Sigmoid colon (tissue), 7 donors: ENCODE measurements around the gene CLIC3. TPM values are rescaled to one million over a fixed set of nuclear protein-coding genes. Genes with fewer than 3 reads are reported as not detected.
A peak's percentile ranks its signal among the peaks of the same experiment; 100 is the strongest.

Experiments used
- DNase-seq: peaks from one replicate; pipeline ENCODE4 v3.0.0-alpha.2; 2019
- H3K27ac ChIP-seq, 4 donors: fragments of 200-600 bp; sonication (generic); one replicate each; pipeline ENCODE4 v1.5.1; 2016 to 2019; ENCODE audit warnings: mild to moderate bottlenecking in 1 of 4
- H3K27me3 ChIP-seq, 3 donors: fragments of 200-600 bp; sonication (generic); one replicate each; pipeline ENCODE4 v1.5.1; 2019; ENCODE audit warnings: mild to moderate bottlenecking in 1 of 3
- H3K36me3 ChIP-seq, 4 donors: fragments of 200-600 bp; sonication (generic); one replicate each; pipeline ENCODE4 v1.5.1; 2016 to 2019
- H3K4me1 ChIP-seq, 4 donors: fragments of 200-600 bp; sonication (generic); one replicate each; pipeline ENCODE4 v1.5.1; 2017 to 2019
- H3K4me3 ChIP-seq, 4 donors: fragments of 200-600 bp; sonication (generic); one replicate each; pipeline ENCODE4 v1.5.1; 2017 to 2019; ENCODE audit warnings: mild to moderate bottlenecking in 2 of 4, moderate library complexity in 1 of 4
- H3K9me3 ChIP-seq, 4 donors: fragments of 200-600 bp in 3 of 4; sonication (generic) in 3 of 4; one replicate each; pipeline versions ENCODE4 v1.5.1 to v1.6.1; 2013 to 2019
- CTCF ChIP-seq, 4 experiments: fragments of 450-650 bp in 3 of 4; fragments of 200-600 bp in 1 of 4; IDR thresholded peaks; one replicate each; pipeline ENCODE4 v1.5.1; 2016 to 2019; ENCODE audit warnings: antibody characterized with exemption in 4 of 4, mild to moderate bottlenecking in 3 of 4, moderate library complexity in 2 of 4
- EP300 ChIP-seq, 4 donors: sonication (generic); formaldehyde crosslinking; IDR thresholded peaks; one replicate each; pipeline ENCODE4 v1.6.1; 2017; ENCODE audit warnings: antibody characterized with exemption in 4 of 4
- POLR2A ChIP-seq, 2 donors: fragments of 450-650 bp; IDR thresholded peaks; one replicate each; pipeline ENCODE4 v1.6.1; 2016; ENCODE audit warnings: antibody characterized with exemption in 2 of 2, mild to moderate bottlenecking in 2 of 2, moderate library complexity in 2 of 2
- POLR2AphosphoS5 ChIP-seq, 4 donors: sonication (generic); formaldehyde crosslinking; IDR thresholded peaks; one replicate each; pipeline ENCODE4 v1.6.1; 2017; ENCODE audit warnings: antibody characterized with exemption in 4 of 4
- WGBS, 2 donors: extraction: QIAGEN DNeasy Blood & Tissue Kit; methylation state at CpG; one replicate each; pipeline ENCODE4 v1.1.7; 2013; 5-methylcytosine and 5-hydroxymethylcytosine counted together
- intact Hi-C: fragments of 100-400 bp; cut with DNase I; formaldehyde crosslinking; loops from one replicate; pipeline ENCODE4 v1.15.1; 2023
- polyA plus RNA-seq, 3 donors: library from polyadenylated mRNA; stranded (reverse); fragments of 200-250 nt; gene quantifications; one replicate each; pipeline ENCODE4 v1.2.3, GENCODE V29; 2013
- total RNA-seq, 4 donors: library from RNA; depleted of rRNA; stranded (reverse); fragments of >200 nt; gene quantifications; one replicate each; pipeline ENCODE4 v1.1.0, GENCODE V29; 2016
- donor health status: healthy with polysubstance abuse.
- donor health status: Bipolar disorder and iron deficiency.
- donor health status: healthy.

Gene CLIC3
- total and polyA plus RNA-seq, 7 donors = 1.4 to 4.7 TPM; not detected in 5

GRCh38 chr9:137044037-137044436, 47.7 kb upstream of the CLIC3 start:
- peak overlapping the region; percentile 28 to 72 (median 47) for H3K27ac ChIP-seq
- H3K36me3 ChIP-seq = peaks cover 0 to 21% (median 13%) of the 10 kb centered on the region in 4 donors
- peaks cover 0 to 37% (median 34%) of the 10 kb centered on the region in 4 donors for H3K4me1 ChIP-seq
- H3K27me3 ChIP-seq = peaks cover 15 to 23% (median 21%) of the 10 kb centered on the region in 3 donors
- peak overlapping the region in 2 of 4 donors; percentile 10 to 62 for H3K4me3 ChIP-seq
- no peaks in the 10 kb centered on the region for H3K9me3 ChIP-seq
- 15 to 57% methylated on average over 12 of the region's 12 CpGs for WGBS, 2 donors
- intact Hi-C loops = no loop called here
- no peak for DNase-seq
- TF ChIP-seq POLR2A (IDR thresholded peaks at IDR 0.05) (no peak), CTCF (IDR thresholded peaks at IDR 0.05) (no peak), POLR2AphosphoS5 (IDR thresholded peaks at IDR 0.05) (no peak), EP300 (IDR thresholded peaks at IDR 0.05) (no peak)

- DNase-seq = no peak
- peaks cover 0 to 31% (median 28%) of the 10 kb centered on the region in 4 donors for H3K4me1 ChIP-seq
- WGBS, 2 donors = 80 to 83% methylated on average over 36 of the region's 36 CpGs
- peaks cover 6 to 13% (median 11%) of the 10 kb centered on the region in 3 donors for H3K27me3 ChIP-seq
- H3K27ac ChIP-seq = peak overlapping the region; percentile 28 to 72 (median 47)
- H3K4me3 ChIP-seq = peak overlapping the region in 1 of 4 donors; percentile 2
- no peaks in the 10 kb centered on the region for H3K9me3 ChIP-seq
- TF ChIP-seq POLR2A (IDR thresholded peaks at IDR 0.05) = no peak
- no peak for TF ChIP-seq CTCF (IDR thresholded peaks at IDR 0.05)
- TF ChIP-seq POLR2AphosphoS5 (IDR thresholded peaks at IDR 0.05) = peak in 1 of 4 donors; percentile 8
- intact Hi-C loops = no loop called here
- peaks cover 0 to 26% (median 16%) of the 10 kb centered on the region in 4 donors for H3K36me3 ChIP-seq
Measured at GRCh38 chr9:137042751-137043727, 46.7 kb upstream of the CLIC3 start.

GRCh38 chr9:137041124-137041523, 44.8 kb upstream of the CLIC3 start:
- no peaks in the 10 kb centered on the region for H3K27me3 ChIP-seq
- H3K4me1 ChIP-seq = peaks cover 0 to 23% (median 21%) of the 10 kb centered on the region in 4 donors
- H3K27ac ChIP-seq = peak overlapping the region in 2 of 4 donors; percentile 14 to 27
- no peaks in the 10 kb centered on the region for H3K9me3 ChIP-seq
- 72 to 75% methylated on average over 16 of the region's 16 CpGs for WGBS, 2 donors
- TF ChIP-seq EP300 (IDR thresholded peaks at IDR 0.05) (no peak), CTCF (IDR thresholded peaks at IDR 0.05) (no peak), POLR2AphosphoS5 (IDR thresholded peaks at IDR 0.05) (no peak), POLR2A (IDR thresholded peaks at IDR 0.05) (no peak)
- H3K36me3 ChIP-seq = peaks cover 0 to 26% (median 16%) of the 10 kb centered on the region in 4 donors
- H3K4me3 ChIP-seq = no peak overlapping the region
- DNase-seq = no peak
- intact Hi-C loops = no loop called here

- Histone ChIP-seq H3K27me3 (no peaks in the 10 kb centered on the region), H3K36me3 (peaks cover 0 to 26% (median 16%) of the 10 kb centered on the region in 4 donors), H3K27ac (peak overlapping the region in 2 of 4 donors; percentile 14), H3K9me3 (no peaks in the 10 kb centered on the region), H3K4me1 (peaks cover 0 to 22% (median 19%) of the 10 kb centered on the region in 4 donors), H3K4me3 (no peak overlapping the region)
- no peak for TF ChIP-seq POLR2A (IDR thresholded peaks at IDR 0.05)
- TF ChIP-seq CTCF (IDR thresholded peaks at IDR 0.05) = no peak
- no peak for TF ChIP-seq POLR2AphosphoS5 (IDR thresholded peaks at IDR 0.05)
- TF ChIP-seq EP300 (IDR thresholded peaks at IDR 0.05) = no peak
- intact Hi-C loops = no loop called here
- DNase-seq = no peak
- 87 to 89% methylated on average over 23 of the region's 23 CpGs for WGBS, 2 donors
Measured at GRCh38 chr9:137040568-137040967, 44.2 kb upstream of the CLIC3 start.
